ENCODE results near the gene FNDC3A. TPM values are rescaled to one million over a fixed set of nuclear protein-coding genes. Genes with fewer than 3 reads are reported as not detected.

Gene FNDC3A
- total RNA-seq, 2 donors from 2014 or later: 53.7 to 62.8 TPM

GRCh38 chr13:48978942-48979601 lies 3.4 kb downstream of the FNDC3A start:
- no peak for ATAC-seq
- H3K27me3 ChIP-seq: no peaks in the 10 kb centered on the region
- no peaks in the 10 kb centered on the region for H3K36me3 ChIP-seq (replicated peaks in 1 of 2; ENCODE audit: insufficient read depth in 1 of 2, low read depth in 2 of 2)
- 42 to 45% methylated on average over 2 of the region's 2 CpGs for WGBS, 2 donors
- intact Hi-C loops (cut with DNase I): no loop called here
- no peak for DNase-seq
- peaks cover 46% of the 10 kb centered on the region for H3K4me1 ChIP-seq
- TF ChIP-seq POLR2A (IDR thresholded peaks at IDR 0.05) (no peak), CTCF (IDR thresholded peaks at IDR 0.05) (no peak)
- peak overlapping the region in 1 of 2 donors; percentile 94 for H3K4me3 ChIP-seq
- H3K9me3 ChIP-seq: no peaks in the 10 kb centered on the region
- H3K27ac ChIP-seq: peak overlapping the region in 1 of 4 donors; percentile 99

DNA sequence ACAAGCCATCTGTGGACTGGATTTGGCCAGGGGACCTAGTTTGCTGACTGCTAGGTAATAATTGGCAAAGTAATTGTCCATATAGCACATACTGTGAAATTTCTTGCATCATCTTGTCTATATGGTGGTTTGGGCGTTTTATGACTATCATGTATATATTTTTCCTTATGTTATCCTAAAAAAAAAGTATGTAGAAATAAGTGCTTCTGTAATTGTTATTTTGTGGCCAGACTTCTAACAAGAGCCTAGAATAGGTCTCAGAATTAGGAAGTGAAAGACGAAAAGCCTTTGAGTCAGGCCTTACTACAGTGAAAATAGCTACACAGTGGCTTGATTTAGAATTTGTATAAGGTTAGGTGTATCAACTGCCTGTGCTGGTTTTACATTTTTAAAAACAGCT lies 4.2 kb downstream of the FNDC3A start:
- DNase-seq (no peak), ATAC-seq (no peak)
- Histone ChIP-seq H3K36me3 (replicated peaks in 1 of 2; ENCODE audit: insufficient read depth in 1 of 2, low read depth in 2 of 2) (no peaks in the 10 kb centered on the region), H3K27me3 (no peaks in the 10 kb centered on the region), H3K9me3 (no peaks in the 10 kb centered on the region), H3K4me1 (peaks cover 41% of the 10 kb centered on the region), H3K27ac (peak overlapping the region in 1 of 4 donors; percentile 99), H3K4me3 (no peak overlapping the region)
- TF ChIP-seq CTCF (IDR thresholded peaks at IDR 0.05) (no peak), POLR2A (IDR thresholded peaks at IDR 0.05) (no peak)
- intact Hi-C loops (cut with DNase I): no loop called here
- WGBS, 2 donors: 28 to 43% methylated on average over 2 of the region's 2 CpGs

DNA sequence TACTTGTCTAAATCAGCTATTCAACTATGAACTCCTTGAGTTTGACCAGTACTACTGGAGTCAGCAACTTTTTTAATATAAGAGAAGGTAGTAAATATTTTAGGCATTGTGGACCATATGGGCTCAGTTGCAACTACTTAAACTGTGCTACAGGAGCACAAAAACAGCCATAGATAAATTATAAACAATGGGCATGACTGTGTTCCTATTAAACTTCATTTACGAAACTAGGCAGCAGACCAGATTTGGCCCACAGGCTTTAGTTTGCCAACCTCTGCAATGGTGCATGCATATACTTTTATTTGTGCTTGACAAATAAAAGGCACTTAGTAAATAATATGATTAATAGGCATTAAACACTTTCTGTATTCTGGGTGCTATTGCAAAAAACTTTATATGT lies 7.6 kb downstream of the FNDC3A start:
- intact Hi-C loops (cut with DNase I): no loop called here
- WGBS, 2 donors: 46 to 53% methylated on average over 1 of the region's 1 CpG
- Histone ChIP-seq H3K27ac (no peak overlapping the region), H3K4me3 (no peak overlapping the region), H3K27me3 (no peaks in the 10 kb centered on the region), H3K4me1 (peaks cover 43% of the 10 kb centered on the region), H3K36me3 (replicated peaks in 1 of 2; ENCODE audit: insufficient read depth in 1 of 2, low read depth in 2 of 2) (no peaks in the 10 kb centered on the region), H3K9me3 (no peaks in the 10 kb centered on the region)
- DNase-seq: no peak
- ATAC-seq: no peak
- TF ChIP-seq CTCF (IDR thresholded peaks at IDR 0.05) (no peak), POLR2A (IDR thresholded peaks at IDR 0.05) (no peak)

- Histone ChIP-seq H3K4me3 (no peak overlapping the region), H3K27me3 (no peaks in the 10 kb centered on the region), H3K36me3 (replicated peaks in 1 of 2; ENCODE audit: insufficient read depth in 1 of 2, low read depth in 2 of 2) (no peaks in the 10 kb centered on the region), H3K4me1 (peaks cover 24% of the 10 kb centered on the region), H3K27ac (no peak overlapping the region), H3K9me3 (no peaks in the 10 kb centered on the region)
- intact Hi-C loops (cut with DNase I): no loop called here
- DNase-seq (no peak), ATAC-seq (no peak)
- WGBS, 2 donors: 50 to 55% methylated on average over 2 of the region's 2 CpGs
- TF ChIP-seq POLR2A (IDR thresholded peaks at IDR 0.05) (no peak), CTCF (IDR thresholded peaks at IDR 0.05) (no peak)
Observed at GRCh38 chr13:48985756-48986155, 10.0 kb downstream of the FNDC3A start.

DNA sequence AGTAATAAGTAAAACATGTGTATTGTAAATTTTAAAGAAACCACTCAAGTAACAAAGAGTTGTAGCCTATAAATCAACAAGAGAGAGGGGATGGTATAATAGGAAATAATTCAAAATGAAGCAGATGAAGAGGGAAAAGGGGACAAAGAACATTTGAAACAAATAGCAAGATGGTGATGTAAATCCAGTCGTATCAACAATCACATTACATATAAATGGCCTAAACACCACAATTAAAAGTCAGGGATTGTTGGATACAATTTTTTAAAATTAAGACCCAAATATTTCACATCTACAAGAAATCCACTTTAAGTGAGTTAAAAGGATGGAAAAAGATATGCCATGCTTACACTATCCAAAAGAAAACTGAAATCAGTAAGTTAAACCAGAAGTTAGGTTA lies 15.2 kb downstream of the FNDC3A start:
- H3K36me3 ChIP-seq (replicated peaks in 1 of 2; ENCODE audit: insufficient read depth in 1 of 2, low read depth in 2 of 2): no peaks in the 10 kb centered on the region
- H3K4me1 ChIP-seq: peaks cover 10% of the 10 kb centered on the region
- DNase-seq (no peak), ATAC-seq (no peak)
- TF ChIP-seq POLR2A (IDR thresholded peaks at IDR 0.05): no peak
- no peak for TF ChIP-seq CTCF (IDR thresholded peaks at IDR 0.05)
- H3K27me3 ChIP-seq: no peaks in the 10 kb centered on the region
- H3K4me3 ChIP-seq: no peak overlapping the region
- no peaks in the 10 kb centered on the region for H3K9me3 ChIP-seq
- intact Hi-C loops (cut with DNase I): no loop called here
- 97 to 100% methylated on average over 1 of the region's 1 CpG for WGBS, 2 donors
- no peak overlapping the region for H3K27ac ChIP-seq
